Measurements from ENCODE around the gene SHMT2. TPM values are rescaled to one million over a fixed set of nuclear protein-coding genes. Genes with fewer than 3 reads are reported as not detected.

SHMT2 gene
- total and polyA plus RNA-seq, 2 of the 13 experiments (the other 11 are each of a cell fraction or from before 2014, with no cell fraction given): 181 to 393 TPM

GRCh38 chr12:57243521-57244311 is 14.2 kb downstream of the SHMT2 start (continued):
- TF ChIP-seq, protein P1, sequence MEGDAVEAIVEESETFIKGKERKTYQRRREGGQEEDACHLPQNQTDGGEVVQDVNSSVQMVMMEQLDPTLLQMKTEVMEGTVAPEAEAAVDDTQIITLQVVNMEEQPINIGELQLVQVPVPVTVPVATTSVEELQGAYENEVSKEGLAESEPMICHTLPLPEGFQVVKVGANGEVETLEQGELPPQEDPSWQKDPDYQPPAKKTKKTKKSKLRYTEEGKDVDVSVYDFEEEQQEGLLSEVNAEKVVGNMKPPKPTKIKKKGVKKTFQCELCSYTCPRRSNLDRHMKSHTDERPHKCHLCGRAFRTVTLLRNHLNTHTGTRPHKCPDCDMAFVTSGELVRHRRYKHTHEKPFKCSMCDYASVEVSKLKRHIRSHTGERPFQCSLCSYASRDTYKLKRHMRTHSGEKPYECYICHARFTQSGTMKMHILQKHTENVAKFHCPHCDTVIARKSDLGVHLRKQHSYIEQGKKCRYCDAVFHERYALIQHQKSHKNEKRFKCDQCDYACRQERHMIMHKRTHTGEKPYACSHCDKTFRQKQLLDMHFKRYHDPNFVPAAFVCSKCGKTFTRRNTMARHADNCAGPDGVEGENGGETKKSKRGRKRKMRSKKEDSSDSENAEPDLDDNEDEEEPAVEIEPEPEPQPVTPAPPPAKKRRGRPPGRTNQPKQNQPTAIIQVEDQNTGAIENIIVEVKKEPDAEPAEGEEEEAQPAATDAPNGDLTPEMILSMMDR (CRISPR knock-in tag; IDR thresholded peaks at IDR 0.05): peak; percentile 85
- TF ChIP-seq ZNF331 (CRISPR knock-in tag; IDR thresholded peaks at IDR 0.05) (no peak), ZNF792 (CRISPR knock-in tag; IDR thresholded peaks at IDR 0.05) (no peak), TRIM22 (IDR thresholded peaks at IDR 0.05) (no peak), MAFG (CRISPR knock-in tag; IDR thresholded peaks at IDR 0.05) (no peak), PBX3 (CRISPR knock-in tag; IDR thresholded peaks at IDR 0.05; ENCODE audit: borderline replicate concordance) (no peak), ZNF337 (CRISPR knock-in tag; IDR thresholded peaks at IDR 0.05; ENCODE audit: borderline replicate concordance, low read depth) (no peak), FOXA1 (IDR thresholded peaks at IDR 0.05) (no peak), FOXA1 (CRISPR knock-in tag; IDR thresholded peaks at IDR 0.05) (no peak), MBNL3 (CRISPR knock-in tag; conservative IDR thresholded peaks at IDR 0.05) (no peak), FOXJ3 (CRISPR knock-in tag; IDR thresholded peaks at IDR 0.05; ENCODE audit: borderline replicate concordance) (no peak), ISX (CRISPR knock-in tag; conservative IDR thresholded peaks at IDR 0.05) (no peak), SNAPC4 (CRISPR knock-in tag; IDR thresholded peaks at IDR 0.05) (no peak)
- TF ChIP-seq, protein P2, sequence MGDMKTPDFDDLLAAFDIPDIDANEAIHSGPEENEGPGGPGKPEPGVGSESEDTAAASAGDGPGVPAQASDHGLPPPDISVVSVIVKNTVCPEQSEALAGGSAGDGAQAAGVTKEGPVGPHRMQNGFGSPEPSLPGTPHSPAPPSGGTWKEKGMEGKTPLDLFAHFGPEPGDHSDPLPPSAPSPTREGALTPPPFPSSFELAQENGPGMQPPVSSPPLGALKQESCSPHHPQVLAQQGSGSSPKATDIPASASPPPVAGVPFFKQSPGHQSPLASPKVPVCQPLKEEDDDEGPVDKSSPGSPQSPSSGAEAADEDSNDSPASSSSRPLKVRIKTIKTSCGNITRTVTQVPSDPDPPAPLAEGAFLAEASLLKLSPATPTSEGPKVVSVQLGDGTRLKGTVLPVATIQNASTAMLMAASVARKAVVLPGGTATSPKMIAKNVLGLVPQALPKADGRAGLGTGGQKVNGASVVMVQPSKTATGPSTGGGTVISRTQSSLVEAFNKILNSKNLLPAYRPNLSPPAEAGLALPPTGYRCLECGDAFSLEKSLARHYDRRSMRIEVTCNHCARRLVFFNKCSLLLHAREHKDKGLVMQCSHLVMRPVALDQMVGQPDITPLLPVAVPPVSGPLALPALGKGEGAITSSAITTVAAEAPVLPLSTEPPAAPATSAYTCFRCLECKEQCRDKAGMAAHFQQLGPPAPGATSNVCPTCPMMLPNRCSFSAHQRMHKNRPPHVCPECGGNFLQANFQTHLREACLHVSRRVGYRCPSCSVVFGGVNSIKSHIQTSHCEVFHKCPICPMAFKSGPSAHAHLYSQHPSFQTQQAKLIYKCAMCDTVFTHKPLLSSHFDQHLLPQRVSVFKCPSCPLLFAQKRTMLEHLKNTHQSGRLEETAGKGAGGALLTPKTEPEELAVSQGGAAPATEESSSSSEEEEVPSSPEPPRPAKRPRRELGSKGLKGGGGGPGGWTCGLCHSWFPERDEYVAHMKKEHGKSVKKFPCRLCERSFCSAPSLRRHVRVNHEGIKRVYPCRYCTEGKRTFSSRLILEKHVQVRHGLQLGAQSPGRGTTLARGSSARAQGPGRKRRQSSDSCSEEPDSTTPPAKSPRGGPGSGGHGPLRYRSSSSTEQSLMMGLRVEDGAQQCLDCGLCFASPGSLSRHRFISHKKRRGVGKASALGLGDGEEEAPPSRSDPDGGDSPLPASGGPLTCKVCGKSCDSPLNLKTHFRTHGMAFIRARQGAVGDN (CRISPR knock-in tag; IDR thresholded peaks at IDR 0.05): peak; percentile 41
- TF ChIP-seq, protein P3, sequence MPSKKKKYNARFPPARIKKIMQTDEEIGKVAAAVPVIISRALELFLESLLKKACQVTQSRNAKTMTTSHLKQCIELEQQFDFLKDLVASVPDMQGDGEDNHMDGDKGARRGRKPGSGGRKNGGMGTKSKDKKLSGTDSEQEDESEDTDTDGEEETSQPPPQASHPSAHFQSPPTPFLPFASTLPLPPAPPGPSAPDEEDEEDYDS (CRISPR knock-in tag; IDR thresholded peaks at IDR 0.05): no peak

Measured in HepG2 (cell line).